SK-N-MC (cell line): Measurements from ENCODE around the gene CHST9.
"Not testable (repeated sequence)": the region's sequence is repeated elsewhere in the genome, so short reads cannot be mapped to it uniquely, and the experiment has no call there.

Source experiments
- DNase-seq: peaks from one replicate; pipeline ENCODE4 v3.0.0-alpha.2; 2011; ENCODE audit warnings: low read depth, low spot score
- H3K27ac ChIP-seq: fragments of 200-600 bp; sonication (generic); 2 replicates; pipeline ENCODE4 v1.5.1; 2016; ENCODE audit warnings: mixed run types
- H3K36me3 ChIP-seq: fragments of 200-600 bp; sonication (generic); 2 replicates; pipeline ENCODE4 v1.6.1; 2017; ENCODE audit warnings: antibody characterized with exemption, low read length, mixed read lengths; ENCODE audit not compliant: insufficient read depth
- H3K4me3 ChIP-seq: fragments of 200-600 bp; sonication (generic); 2 replicates; pipeline ENCODE4 v1.5.1; 2016
- H3K9ac ChIP-seq: fragments of 200-600 bp; sonication (generic); 2 replicates; pipeline ENCODE4 v1.8.0; 2017; ENCODE audit warnings: mixed run types, mixed read lengths; ENCODE audit not compliant: insufficient read length
- H3K9me3 ChIP-seq: fragments of 200-600 bp; sonication (generic); 2 replicates; pipeline ENCODE4 v1.6.1; 2017; ENCODE audit warnings: low read depth, mild to moderate bottlenecking, antibody characterized with exemption, low read length, moderate library complexity, mixed read lengths
- EZH2 ChIP-seq: fragments of 200-600 bp; sonication (generic); IDR thresholded peaks from one replicate; pipeline ENCODE4 v1.6.1; 2017; ENCODE audit warnings: antibody characterized with exemption
- FOXP2 ChIP-seq: optimal IDR thresholded peaks from 2 replicates; pipeline ENCODE3; 2011; ENCODE audit warnings: mild to moderate bottlenecking, moderate library complexity; ENCODE audit not compliant: insufficient read depth; ENCODE audit errors: extremely low read length, control extremely low read depth
- POLR2AphosphoS5 ChIP-seq: IDR thresholded peaks from 2 replicates; pipeline ENCODE4 v1.6.1; 2012; ENCODE audit warnings: mild to moderate bottlenecking, low read depth, low read length, borderline replicate concordance

Gene CHST9

GRCh38 chr18:27120246-27120645, 64.9 kb downstream of the CHST9 start:
- Histone ChIP-seq H3K9me3 (no peaks in the 10 kb centered on the region), H3K9ac (no peak overlapping the region), H3K27ac (no peak overlapping the region), H3K36me3 (no peaks in the 10 kb centered on the region), H3K4me3 (no peak overlapping the region)
- TF ChIP-seq EZH2 (no peak), FOXP2 (no peak), POLR2AphosphoS5 (no peak)
- DNase-seq, result no peak

- TF ChIP-seq POLR2AphosphoS5 (no peak), EZH2 (no peak), FOXP2 (no peak)
- Histone ChIP-seq H3K4me3 (no peak overlapping the region), H3K27ac (no peak overlapping the region), H3K9ac (no peak overlapping the region), H3K9me3 (no peaks in the 10 kb centered on the region), H3K36me3 (no peaks in the 10 kb centered on the region)
- no peak for DNase-seq
Observed at GRCh38 chr18:27118973-27119372, 66.1 kb downstream of the CHST9 start.

- no peak overlapping the region for H3K9ac ChIP-seq
- no peak overlapping the region for H3K4me3 ChIP-seq
- H3K36me3 ChIP-seq, result no peaks in the 10 kb centered on the region
- no peak overlapping the region for H3K27ac ChIP-seq
- no peaks in the 10 kb centered on the region for H3K9me3 ChIP-seq
- TF ChIP-seq POLR2AphosphoS5 (no peak), EZH2 (no peak), FOXP2 (no peak)
- DNase-seq, result no peak
Observed at GRCh38 chr18:27114842-27115241, 70.3 kb downstream of the CHST9 start.

- Histone ChIP-seq H3K36me3 (no peaks in the 10 kb centered on the region), H3K4me3 (no peak overlapping the region), H3K9me3 (no peaks in the 10 kb centered on the region), H3K9ac (no peak overlapping the region), H3K27ac (no peak overlapping the region)
- TF ChIP-seq POLR2AphosphoS5 (no peak), EZH2 (no peak), FOXP2 (no peak)
- no peak for DNase-seq
Observed at GRCh38 chr18:27113358-27113757, 71.8 kb downstream of the CHST9 start.

- Histone ChIP-seq H3K27ac (no peak overlapping the region), H3K36me3 (no peaks in the 10 kb centered on the region), H3K9me3 (no peaks in the 10 kb centered on the region), H3K9ac (no peak overlapping the region), H3K4me3 (no peak overlapping the region)
- no peak for DNase-seq
- no peak for TF ChIP-seq POLR2AphosphoS5
- TF ChIP-seq FOXP2, result no peak
- no peak for TF ChIP-seq EZH2
Observed at GRCh38 chr18:27110319-27110718, 74.8 kb downstream of the CHST9 start.

GRCh38 chr18:27109451-27109850, 75.7 kb downstream of the CHST9 start:
- Histone ChIP-seq H3K36me3 (no peaks in the 10 kb centered on the region), H3K9me3 (no peaks in the 10 kb centered on the region), H3K9ac (no peak overlapping the region), H3K4me3 (no peak overlapping the region), H3K27ac (no peak overlapping the region)
- TF ChIP-seq FOXP2 (no peak), POLR2AphosphoS5 (no peak), EZH2 (no peak)
- no peak for DNase-seq

- no peak overlapping the region for H3K9ac ChIP-seq
- no peak overlapping the region for H3K27ac ChIP-seq
- no peak overlapping the region for H3K4me3 ChIP-seq
- H3K36me3 ChIP-seq, result no peaks in the 10 kb centered on the region
- DNase-seq, result no peak
- no peaks in the 10 kb centered on the region for H3K9me3 ChIP-seq
- TF ChIP-seq POLR2AphosphoS5 (no peak), FOXP2 (no peak), EZH2 (no peak)
Observed at GRCh38 chr18:27108842-27109241, 76.3 kb downstream of the CHST9 start.

GRCh38 chr18:27104743-27105142, 80.4 kb downstream of the CHST9 start:
- Histone ChIP-seq H3K9ac (no peak overlapping the region), H3K9me3 (no peaks in the 10 kb centered on the region), H3K27ac (no peak overlapping the region), H3K36me3 (no peaks in the 10 kb centered on the region), H3K4me3 (no peak overlapping the region)
- no peak for DNase-seq
- TF ChIP-seq EZH2 (no peak), FOXP2 (no peak), POLR2AphosphoS5 (no peak)

GRCh38 chr18:27094621-27095020, 90.5 kb downstream of the CHST9 start:
- Histone ChIP-seq H3K27ac (no peak overlapping the region), H3K9ac (no peak overlapping the region), H3K4me3 (no peak overlapping the region), H3K36me3 (no peaks in the 10 kb centered on the region), H3K9me3 (no peaks in the 10 kb centered on the region)
- TF ChIP-seq FOXP2 (no peak), POLR2AphosphoS5 (no peak), EZH2 (no peak)
- no peak for DNase-seq

- not testable (repeated sequence) for H3K9me3 ChIP-seq, DNase-seq, H3K9ac ChIP-seq, H3K27ac ChIP-seq, H3K36me3 ChIP-seq, H3K4me3 ChIP-seq
Observed at GRCh38 chr18:27093290-27093689, 91.8 kb downstream of the CHST9 start.
